Hair follicular keratinocyte (primary cell): ENCODE data around the gene KRTAP3-3. TPM values are rescaled to one million over a fixed set of nuclear protein-coding genes. Genes with fewer than 3 reads are reported as not detected.

Experiments used
- total RNA-seq: library from RNA; depleted of rRNA; stranded (reverse); fragments of >200 nt; gene quantifications from 2 replicates; pipeline ENCODE4 v1.2.3, GENCODE V29; 2015

KRTAP3-3 gene
- total RNA-seq = not detected in 2 replicates

DNA sequence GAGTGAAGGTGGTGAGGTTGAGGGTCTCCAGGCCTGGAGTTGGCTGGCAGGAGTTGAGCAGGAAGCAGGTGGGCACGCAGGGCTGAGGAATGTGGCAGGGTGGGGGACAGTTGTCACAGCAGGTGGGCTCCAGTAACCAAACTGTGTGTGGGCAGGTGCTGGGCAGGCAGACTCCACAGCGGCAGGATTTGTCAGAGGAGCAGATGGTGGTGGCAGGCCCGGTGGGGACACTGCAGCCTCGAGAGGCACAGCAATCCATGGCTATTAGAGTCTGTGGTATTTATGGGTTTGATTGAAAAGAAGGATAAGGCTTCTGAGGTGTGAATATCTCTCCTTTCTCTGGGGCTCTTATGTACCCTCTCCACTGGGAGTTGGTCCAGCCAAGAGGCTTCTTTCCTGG is at the start of gene KRTAP3-3:
TSS of gene KRTAP3-3 (minus strand) at position 326 of the 400 bp plus-strand sequence. CDS start at position 259, 67 bp downstream.

GRCh38 chr17:41040783-41041571 is 47.0 kb upstream of the KRTAP3-3 start, which contains the start of gene KRTAP1-1:
KRTAP1-1 (minus strand) TSS chr17:41041450; CDS start chr17:41041397, 53 bp downstream.

GRCh38 chr17:41034346-41034935 is 40.5 kb upstream of the KRTAP3-3 start, which contains the start of gene KRTAP1-3:
KRTAP1-3 (minus strand) TSS chr17:41034874; CDS start chr17:41034821, 53 bp downstream.

GRCh38 chr17:41029633-41030245 is 35.8 kb upstream of the KRTAP3-3 start, which contains the start of gene KRTAP1-4:
KRTAP1-4 (minus strand) TSS chr17:41030195; CDS start chr17:41030078, 117 bp downstream.

DNA sequence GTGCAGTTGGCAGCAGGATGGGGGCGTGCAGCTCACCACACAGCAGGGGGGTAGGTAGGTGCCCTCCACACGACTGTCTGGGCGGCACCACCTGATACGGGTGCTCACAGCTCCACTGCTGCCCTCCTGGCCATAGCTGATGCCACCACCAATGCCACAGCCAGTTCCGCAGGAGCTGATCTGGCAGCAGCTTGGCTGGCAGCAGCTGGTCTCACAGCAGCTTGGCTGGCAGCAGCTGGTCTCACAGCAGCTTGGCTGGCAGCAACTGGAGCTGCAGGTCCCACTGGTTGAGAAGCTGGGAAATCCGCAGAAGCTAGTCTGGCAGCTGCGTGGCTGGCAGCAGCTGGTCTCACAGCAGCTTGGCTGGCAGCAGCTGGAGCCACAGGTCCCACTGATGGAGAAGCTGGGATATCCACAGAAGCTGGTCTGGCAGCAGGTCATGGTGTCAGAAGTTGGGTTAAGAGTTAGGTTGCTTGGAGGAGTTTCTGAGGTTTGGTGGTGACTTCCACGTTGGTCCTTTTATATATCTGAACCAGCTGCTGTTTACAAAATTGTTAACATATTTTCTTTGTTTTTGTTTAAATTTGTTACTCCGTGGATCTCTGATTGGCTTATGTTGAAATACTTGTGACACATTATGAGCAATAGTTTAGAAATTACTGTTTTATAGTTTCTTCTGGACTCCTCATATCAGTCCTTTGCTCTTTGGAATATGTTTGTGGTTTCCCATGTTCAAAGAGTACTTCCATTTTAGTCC is 32.9 kb upstream of the KRTAP3-3 start, which contains the start of gene KRTAP1-5:
TSS of gene KRTAP1-5 (minus strand) at position 494 of the 757 bp plus-strand sequence. CDS start at position 441, 53 bp downstream.

DNA sequence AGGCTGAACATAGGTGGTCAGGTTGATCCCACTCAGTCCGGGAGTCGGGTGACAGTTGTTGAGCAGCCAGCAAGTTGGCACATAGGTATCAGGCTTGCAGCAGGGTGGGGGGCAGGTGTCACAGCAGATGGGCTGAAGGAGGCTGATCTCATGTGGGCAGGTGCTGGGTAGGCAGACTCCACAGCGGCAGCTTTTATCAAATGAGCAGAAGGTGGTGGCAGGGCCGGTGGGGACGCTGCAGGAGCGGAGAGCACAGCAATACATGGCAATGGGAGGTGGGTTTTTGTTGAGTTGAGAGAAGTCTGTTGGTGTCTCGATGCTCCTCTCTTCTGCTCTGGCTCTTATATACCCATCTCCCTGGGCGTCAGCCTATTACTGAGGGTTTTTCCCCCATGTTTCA is 14.8 kb upstream of the KRTAP3-3 start, which contains the start of gene KRTAP3-1:
TSS of gene KRTAP3-1 (minus strand) at position 318 of the 400 bp plus-strand sequence. CDS start at position 264, 54 bp downstream.

GRCh38 chr17:40999563-40999962 is 5.6 kb upstream of the KRTAP3-3 start, which contains the start of gene KRTAP3-2:
KRTAP3-2 (minus strand) TSS chr17:40999906; CDS start chr17:40999853, 53 bp downstream.

GRCh38 chr17:40984226-40984625 is 9.7 kb downstream of the KRTAP3-3 start, which contains the start of gene KRT40:
KRT40 (minus strand) TSS chr17:40984326; CDS start chr17:40984273, 53 bp downstream.

GRCh38 chr17:40966848-40967247 is 27.1 kb downstream of the KRTAP3-3 start, which contains the start of gene KRT39:
KRT39 (minus strand) TSS chr17:40966948; CDS start chr17:40966856, 92 bp downstream.

Other genes with a start within 250 kb of the KRTAP3-3 start
- not detected in 2 replicates for gene KRT25, start 238.8 kb downstream of the KRTAP3-3 start, total RNA-seq
- gene KRT26, start 222.0 kb downstream of the KRTAP3-3 start, total RNA-seq = not detected in 2 replicates
- not detected in 2 replicates for gene KRT27, start 211.6 kb downstream of the KRTAP3-3 start, total RNA-seq
- gene KRT28, start 194.2 kb downstream of the KRTAP3-3 start, total RNA-seq = not detected in 2 replicates
- 6.3 and 28.4 TPM in 2 replicates for gene KRT10, start 171.6 kb downstream of the KRTAP3-3 start, total RNA-seq
- not detected in 2 replicates for gene KRT12, start 126.9 kb downstream of the KRTAP3-3 start, total RNA-seq
- not detected in 2 replicates for gene KRT20, start 108.9 kb downstream of the KRTAP3-3 start, total RNA-seq
- 1.2 and 2.6 TPM in 2 replicates for gene KRT23, start 56.5 kb downstream of the KRTAP3-3 start, total RNA-seq
- not detected in 2 replicates for gene KRT39, start 27.2 kb downstream of the KRTAP3-3 start, total RNA-seq
- gene KRT40, start 9.8 kb downstream of the KRTAP3-3 start, total RNA-seq = not detected in 2 replicates
- gene KRTAP3-2, start 5.7 kb upstream of the KRTAP3-3 start, total RNA-seq = not detected in 2 replicates
- gene KRTAP3-1, start 15.0 kb upstream of the KRTAP3-3 start, total RNA-seq = not detected in 2 replicates
- gene KRTAP1-5, start 33.0 kb upstream of the KRTAP3-3 start, total RNA-seq = not detected in 2 replicates
- gene KRTAP1-4, start 36.0 kb upstream of the KRTAP3-3 start, total RNA-seq = not detected in 2 replicates
- gene KRTAP1-3, start 40.7 kb upstream of the KRTAP3-3 start, total RNA-seq = not detected in 2 replicates
- not detected in 2 replicates for gene KRTAP1-1, start 47.3 kb upstream of the KRTAP3-3 start, total RNA-seq
- not detected in 2 replicates for gene KRTAP2-1, start 53.2 kb upstream of the KRTAP3-3 start, total RNA-seq
- not detected in 2 replicates for gene KRTAP2-2, start 61.1 kb upstream of the KRTAP3-3 start, total RNA-seq
- 0.15 and 0.62 TPM in 2 replicates for gene KRTAP2-3, start 66.0 kb upstream of the KRTAP3-3 start, total RNA-seq
- not detected in 2 replicates for gene KRTAP2-4, start 71.7 kb upstream of the KRTAP3-3 start, total RNA-seq
- not detected in 2 replicates for gene KRTAP4-7, start 90.0 kb upstream of the KRTAP3-3 start, total RNA-seq
- not detected in 2 replicates for gene KRTAP4-8, start 104.0 kb upstream of the KRTAP3-3 start, total RNA-seq
- not detected in 2 replicates for gene KRTAP4-16, start 108.0 kb upstream of the KRTAP3-3 start, total RNA-seq
- gene KRTAP4-9, start 111.2 kb upstream of the KRTAP3-3 start, total RNA-seq = not detected in 2 replicates
- not detected in 2 replicates for gene KRTAP4-11, start 124.2 kb upstream of the KRTAP3-3 start, total RNA-seq
- gene KRTAP4-12, start 130.0 kb upstream of the KRTAP3-3 start, total RNA-seq = not detected in 2 replicates
- not detected in 2 replicates for gene KRTAP4-6, start 146.4 kb upstream of the KRTAP3-3 start, total RNA-seq
- not detected in 2 replicates for gene KRTAP4-5, start 155.7 kb upstream of the KRTAP3-3 start, total RNA-seq
- gene KRTAP4-4, start 166.6 kb upstream of the KRTAP3-3 start, total RNA-seq = not detected in 2 replicates
- not detected in 2 replicates for gene KRTAP4-3, start 174.1 kb upstream of the KRTAP3-3 start, total RNA-seq
- not detected in 2 replicates for gene KRTAP4-2, start 184.1 kb upstream of the KRTAP3-3 start, total RNA-seq
- not detected in 2 replicates for gene KRTAP4-1, start 190.7 kb upstream of the KRTAP3-3 start, total RNA-seq
- gene KRTAP9-1, start 195.7 kb upstream of the KRTAP3-3 start, total RNA-seq = not detected in 2 replicates
- not detected in 2 replicates for gene KRTAP9-2, start 232.5 kb upstream of the KRTAP3-3 start, total RNA-seq
- not detected in 2 replicates for gene KRTAP9-3, start 238.3 kb upstream of the KRTAP3-3 start, total RNA-seq
- not detected in 2 replicates for gene KRTAP9-8, start 243.8 kb upstream of the KRTAP3-3 start, total RNA-seq